Thymus (tissue), 11 donors: ENCODE data around the gene KRTAP3-2. TPM values are rescaled to one million over a fixed set of nuclear protein-coding genes. Genes with fewer than 3 reads are reported as not detected.

Experiments
- DNase-seq, 9 donors: peaks; one replicate each; pipeline ENCODE4 v3.0.0-alpha.2; 2013; ENCODE audit warnings: low spot score in 9 of 9, low read depth in 6 of 9, missing footprints in 1 of 9
- H3K27ac ChIP-seq, 2 donors: one replicate each; pipeline ENCODE4 v1.5.1; 2013; ENCODE audit warnings: control low read depth in 1 of 2, low read depth in 1 of 2, low read length in 1 of 2, mild to moderate bottlenecking in 1 of 2, moderate library complexity in 1 of 2
- H3K27me3 ChIP-seq, 2 donors: one replicate each; pipeline ENCODE4 v1.5.1; 2013; ENCODE audit warnings: low read length in 1 of 2; ENCODE audit not compliant: control insufficient read depth in 2 of 2, insufficient read depth in 1 of 2
- H3K36me3 ChIP-seq, 2 donors: one replicate each; pipeline ENCODE4 v1.5.1; 2013; ENCODE audit warnings: low read length in 1 of 2, mild to moderate bottlenecking in 1 of 2, moderate library complexity in 1 of 2; ENCODE audit not compliant: control insufficient read depth in 2 of 2, insufficient read depth in 2 of 2
- H3K4me1 ChIP-seq, 2 donors: one replicate each; pipeline ENCODE4 v1.5.1; 2013; ENCODE audit warnings: low read length in 2 of 2; ENCODE audit not compliant: control insufficient read depth in 2 of 2, insufficient read depth in 2 of 2
- H3K4me3 ChIP-seq, 2 donors: one replicate each; pipeline ENCODE4 v1.5.1; 2013; ENCODE audit warnings: low read length in 2 of 2, control low read depth in 1 of 2, mild to moderate bottlenecking in 1 of 2
- H3K9me3 ChIP-seq, 2 donors: one replicate each; pipeline ENCODE4 v1.5.1; 2013; ENCODE audit warnings: low read length in 1 of 2, mild to moderate bottlenecking in 1 of 2; ENCODE audit not compliant: control insufficient read depth in 2 of 2, insufficient read depth in 1 of 2
- WGBS: extraction: QIAGEN DNeasy Blood & Tissue Kit; methylation state at CpG from one replicate; pipeline ENCODE4 v1.1.7; 2013; 5-methylcytosine and 5-hydroxymethylcytosine counted together
- polyA plus RNA-seq: library from polyadenylated mRNA; stranded (reverse); fragments of 200-250 nt; gene quantifications from one replicate; pipeline ENCODE4 v1.2.3, GENCODE V29; 2013
- total RNA-seq: library from RNA; stranded (reverse); fragments of 120-200 nt; gene quantifications from one replicate; pipeline ENCODE4 v1.2.4, GENCODE V29; 2013
- donor health status: healthy.

KRTAP3-2 gene
- total and polyA plus RNA-seq, 2 donors, result 0.09 TPM; not detected in 1

GRCh38 chr17:40951011-40951622 lies 48.6 kb downstream of the KRTAP3-2 start:
- H3K9me3 ChIP-seq, result no peaks in the 10 kb centered on the region
- no peak overlapping the region for H3K4me3 ChIP-seq
- H3K27me3 ChIP-seq, result peaks cover 0 to 5% of the 10 kb centered on the region in 2 donors
- no peak for DNase-seq
- 97% methylated on average over 2 of the region's 2 CpGs for WGBS
- no peak overlapping the region for H3K27ac ChIP-seq
- H3K36me3 ChIP-seq, result no peaks in the 10 kb centered on the region
- H3K4me1 ChIP-seq, result no peaks in the 10 kb centered on the region

- H3K27ac ChIP-seq, result no peak overlapping the region
- no peak for DNase-seq
- H3K36me3 ChIP-seq, result no peaks in the 10 kb centered on the region
- H3K27me3 ChIP-seq, result peaks cover 0 to 5% of the 10 kb centered on the region in 2 donors
- no peaks in the 10 kb centered on the region for H3K4me1 ChIP-seq
- H3K4me3 ChIP-seq, result no peak overlapping the region
- H3K9me3 ChIP-seq, result no peaks in the 10 kb centered on the region
- WGBS, result 90% methylated on average over 7 of the region's 7 CpGs
Measured at GRCh38 chr17:40950176-40950575, 49.5 kb downstream of the KRTAP3-2 start.

- Histone ChIP-seq H3K9me3 (no peaks in the 10 kb centered on the region), H3K4me3 (no peak overlapping the region), H3K4me1 (no peaks in the 10 kb centered on the region), H3K27ac (no peak overlapping the region), H3K36me3 (no peaks in the 10 kb centered on the region), H3K27me3 (peaks cover 0 to 5% of the 10 kb centered on the region in 2 donors)
- no peak for DNase-seq
- WGBS, result 58% methylated on average over 10 of the region's 10 CpGs
Measured at GRCh38 chr17:40949418-40949817, 50.3 kb downstream of the KRTAP3-2 start.

Other genes with a start within 250 kb of the KRTAP3-2 start
Only the 30 nearest of the 37 such genes appear.
- 0.05 TPM for gene KRT28, start 199.9 kb downstream of the KRTAP3-2 start, total RNA-seq
- 0.37 TPM for gene KRT28, start 199.9 kb downstream of the KRTAP3-2 start, polyA plus RNA-seq
- gene KRT10, start 177.3 kb downstream of the KRTAP3-2 start, total RNA-seq, result 21.1 TPM
- gene KRT10, start 177.3 kb downstream of the KRTAP3-2 start, polyA plus RNA-seq, result 445 TPM
- gene KRT12, start 132.7 kb downstream of the KRTAP3-2 start, total RNA-seq, result 0.52 TPM
- 1.6 TPM for gene KRT12, start 132.7 kb downstream of the KRTAP3-2 start, polyA plus RNA-seq
- 0.85 TPM for gene KRT20, start 114.7 kb downstream of the KRTAP3-2 start, total RNA-seq
- gene KRT20, start 114.7 kb downstream of the KRTAP3-2 start, polyA plus RNA-seq, result 3.8 TPM
- 1.5 TPM for gene KRT23, start 62.3 kb downstream of the KRTAP3-2 start, total RNA-seq
- gene KRT23, start 62.3 kb downstream of the KRTAP3-2 start, polyA plus RNA-seq, result 30.7 TPM
- gene KRT39, start 33.0 kb downstream of the KRTAP3-2 start, total RNA-seq, result not detected
- 0.23 TPM for gene KRT39, start 33.0 kb downstream of the KRTAP3-2 start, polyA plus RNA-seq
- gene KRT40, start 15.6 kb downstream of the KRTAP3-2 start, total RNA-seq, result 0.09 TPM
- gene KRT40, start 15.6 kb downstream of the KRTAP3-2 start, polyA plus RNA-seq, result 0.11 TPM
- not detected for gene KRTAP3-3, start 5.7 kb downstream of the KRTAP3-2 start, total RNA-seq
- 0.87 TPM for gene KRTAP3-3, start 5.7 kb downstream of the KRTAP3-2 start, polyA plus RNA-seq
- not detected for gene KRTAP3-1, start 9.2 kb upstream of the KRTAP3-2 start, total RNA-seq
- gene KRTAP3-1, start 9.2 kb upstream of the KRTAP3-2 start, polyA plus RNA-seq, result 0.09 TPM
- not detected for gene KRTAP1-5, start 27.3 kb upstream of the KRTAP3-2 start, total RNA-seq
- 0.05 TPM for gene KRTAP1-5, start 27.3 kb upstream of the KRTAP3-2 start, polyA plus RNA-seq
- not detected for gene KRTAP1-4, start 30.3 kb upstream of the KRTAP3-2 start, total RNA-seq
- gene KRTAP1-4, start 30.3 kb upstream of the KRTAP3-2 start, polyA plus RNA-seq, result not detected
- gene KRTAP1-3, start 35.0 kb upstream of the KRTAP3-2 start, total RNA-seq, result not detected
- gene KRTAP1-3, start 35.0 kb upstream of the KRTAP3-2 start, polyA plus RNA-seq, result not detected
- gene KRTAP1-1, start 41.5 kb upstream of the KRTAP3-2 start, total RNA-seq, result not detected
- gene KRTAP1-1, start 41.5 kb upstream of the KRTAP3-2 start, polyA plus RNA-seq, result 0.14 TPM
- gene KRTAP2-1, start 47.4 kb upstream of the KRTAP3-2 start, total RNA-seq, result not detected
- 0.05 TPM for gene KRTAP2-1, start 47.4 kb upstream of the KRTAP3-2 start, polyA plus RNA-seq
- not detected for gene KRTAP2-2, start 55.3 kb upstream of the KRTAP3-2 start, total RNA-seq
- gene KRTAP2-2, start 55.3 kb upstream of the KRTAP3-2 start, polyA plus RNA-seq, result not detected
- gene KRTAP2-3, start 60.2 kb upstream of the KRTAP3-2 start, total RNA-seq, result not detected
- 0.18 TPM for gene KRTAP2-3, start 60.2 kb upstream of the KRTAP3-2 start, polyA plus RNA-seq
- not detected for gene KRTAP2-4, start 66.0 kb upstream of the KRTAP3-2 start, total RNA-seq
- not detected for gene KRTAP2-4, start 66.0 kb upstream of the KRTAP3-2 start, polyA plus RNA-seq
- not detected for gene KRTAP4-7, start 84.2 kb upstream of the KRTAP3-2 start, total RNA-seq
- gene KRTAP4-7, start 84.2 kb upstream of the KRTAP3-2 start, polyA plus RNA-seq, result not detected
- not detected for gene KRTAP4-8, start 98.2 kb upstream of the KRTAP3-2 start, total RNA-seq
- 0.02 TPM for gene KRTAP4-8, start 98.2 kb upstream of the KRTAP3-2 start, polyA plus RNA-seq
- gene KRTAP4-16, start 102.3 kb upstream of the KRTAP3-2 start, total RNA-seq, result not detected
- gene KRTAP4-16, start 102.3 kb upstream of the KRTAP3-2 start, polyA plus RNA-seq, result not detected
- gene KRTAP4-9, start 105.5 kb upstream of the KRTAP3-2 start, total RNA-seq, result not detected
- gene KRTAP4-9, start 105.5 kb upstream of the KRTAP3-2 start, polyA plus RNA-seq, result not detected
- not detected for gene KRTAP4-11, start 118.5 kb upstream of the KRTAP3-2 start, total RNA-seq
- not detected for gene KRTAP4-11, start 118.5 kb upstream of the KRTAP3-2 start, polyA plus RNA-seq
- not detected for gene KRTAP4-12, start 124.3 kb upstream of the KRTAP3-2 start, total RNA-seq
- not detected for gene KRTAP4-12, start 124.3 kb upstream of the KRTAP3-2 start, polyA plus RNA-seq
- not detected for gene KRTAP4-6, start 140.6 kb upstream of the KRTAP3-2 start, total RNA-seq
- gene KRTAP4-6, start 140.6 kb upstream of the KRTAP3-2 start, polyA plus RNA-seq, result not detected
- gene KRTAP4-5, start 149.9 kb upstream of the KRTAP3-2 start, total RNA-seq, result not detected
- gene KRTAP4-5, start 149.9 kb upstream of the KRTAP3-2 start, polyA plus RNA-seq, result not detected
- gene KRTAP4-4, start 160.8 kb upstream of the KRTAP3-2 start, total RNA-seq, result not detected
- gene KRTAP4-4, start 160.8 kb upstream of the KRTAP3-2 start, polyA plus RNA-seq, result not detected
- gene KRTAP4-3, start 168.3 kb upstream of the KRTAP3-2 start, total RNA-seq, result not detected
- not detected for gene KRTAP4-3, start 168.3 kb upstream of the KRTAP3-2 start, polyA plus RNA-seq
- gene KRTAP4-2, start 178.3 kb upstream of the KRTAP3-2 start, total RNA-seq, result not detected
- gene KRTAP4-2, start 178.3 kb upstream of the KRTAP3-2 start, polyA plus RNA-seq, result not detected
- not detected for gene KRTAP4-1, start 185.0 kb upstream of the KRTAP3-2 start, total RNA-seq
- not detected for gene KRTAP4-1, start 185.0 kb upstream of the KRTAP3-2 start, polyA plus RNA-seq
- not detected for gene KRTAP9-1, start 190.0 kb upstream of the KRTAP3-2 start, total RNA-seq
- not detected for gene KRTAP9-1, start 190.0 kb upstream of the KRTAP3-2 start, polyA plus RNA-seq